HG03439 (cell line): ENCODE results near the gene ENO3.

Experiments
- ATAC-seq: cut with Tn5 transposase; IDR thresholded peaks from one replicate; pipeline ENCODE4 v1.9.1; 2021; ENCODE audit warnings: mild to moderate bottlenecking, moderate library complexity; ENCODE audit not compliant: unreplicated experiment

The ENO3 gene

GRCh38 chr17:5003214-5003867, 52.4 kb downstream of the ENO3 start:
- ATAC-seq, result no peak
